ENCODE measurements around the gene PCSK5. TPM values are rescaled to one million over a fixed set of nuclear protein-coding genes. Genes with fewer than 3 reads are reported as not detected.
A peak's percentile ranks its signal among the peaks of the same experiment; 100 is the strongest.
"Not testable (repeated sequence)": the region's sequence is repeated elsewhere in the genome, so short reads cannot be mapped to it uniquely, and the experiment has no call there.

Gene PCSK5
- total RNA-seq, 1 donor from 2014 or later: 16.5 TPM

- DNase-seq: peak; percentile 18
These were observed 449 bp upstream of the PCSK5 start for GRCh38 chr9:75889977-75890471.

GRCh38 chr9:75891277-75891741 is 836 bp downstream of the PCSK5 start:
- no peak for DNase-seq

GRCh38 chr9:75891771-75892215 is 1.3 kb downstream of the PCSK5 start:
- no peak for DNase-seq

GRCh38 chr9:75892216-75892911 is 1.9 kb downstream of the PCSK5 start:
- peak; percentile 10 for DNase-seq

- DNase-seq: no peak
These were observed 2.6 kb downstream of the PCSK5 start for GRCh38 chr9:75893106-75893505.

GRCh38 chr9:75894566-75894965 is 4.1 kb downstream of the PCSK5 start:
- no peak for DNase-seq

GRCh38 chr9:75895112-75895511 is 4.6 kb downstream of the PCSK5 start:
- no peak for DNase-seq

- DNase-seq: no peak
These were observed 5.7 kb downstream of the PCSK5 start for GRCh38 chr9:75896193-75896592.

- not testable (repeated sequence) for DNase-seq
These were observed 10.5 kb downstream of the PCSK5 start for GRCh38 chr9:75900893-75901524.

GRCh38 chr9:75903785-75904360 is 13.4 kb downstream of the PCSK5 start:
- no peak for DNase-seq

GRCh38 chr9:75904364-75904763 is 13.9 kb downstream of the PCSK5 start:
- no peak for DNase-seq

- DNase-seq: no peak
These were observed 16.1 kb downstream of the PCSK5 start for GRCh38 chr9:75906531-75906930.

GRCh38 chr9:75907329-75907728 is 16.9 kb downstream of the PCSK5 start:
- DNase-seq: no peak

GRCh38 chr9:75907923-75908322 is 17.4 kb downstream of the PCSK5 start:
- DNase-seq: no peak

- no peak for DNase-seq
These were observed 19.3 kb downstream of the PCSK5 start for GRCh38 chr9:75909776-75910175.

GRCh38 chr9:75910731-75911130 is 20.3 kb downstream of the PCSK5 start:
- no peak for DNase-seq

GRCh38 chr9:75911390-75911789 is 20.9 kb downstream of the PCSK5 start:
- DNase-seq: no peak

- DNase-seq: no peak
These were observed 22.5 kb downstream of the PCSK5 start for GRCh38 chr9:75912951-75913350.

GRCh38 chr9:75914002-75914401 is 23.5 kb downstream of the PCSK5 start:
- DNase-seq: no peak

- no peak for DNase-seq
These were observed 24.5 kb downstream of the PCSK5 start for GRCh38 chr9:75914883-75915452.

GRCh38 chr9:75918154-75918553 is 27.7 kb downstream of the PCSK5 start:
- no peak for DNase-seq

GRCh38 chr9:75918909-75919308 is 28.4 kb downstream of the PCSK5 start:
- no peak for DNase-seq

Measured in occipital lobe (tissue), 2 donors.